ENCODE measurements around the gene ENOX1.

The ENOX1 gene

DNA sequence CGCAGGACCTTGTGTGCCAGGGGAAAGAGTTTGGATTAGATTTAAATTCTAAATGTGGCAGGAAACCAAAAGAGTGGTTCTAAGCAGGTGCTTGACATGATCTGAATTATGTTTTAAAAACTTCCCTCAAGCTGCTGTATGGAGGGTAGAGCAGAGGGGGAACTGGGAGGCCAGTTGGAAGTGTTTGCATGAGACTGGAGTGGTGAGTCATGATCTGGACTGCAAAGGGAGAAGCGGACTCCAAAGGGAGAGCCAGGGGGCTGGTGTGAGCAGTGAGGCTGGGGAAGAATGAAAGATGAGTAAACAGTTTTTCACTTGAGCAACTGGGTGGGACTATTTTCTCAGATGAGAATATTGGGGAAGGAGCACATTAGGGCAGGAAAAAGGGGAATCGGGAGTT lies 557.3 kb downstream of the ENOX1 start:
- DNase-seq, result no peak

GRCh38 chr13:43227721-43228120 lies 559.1 kb downstream of the ENOX1 start:
- no peak for DNase-seq

DNA sequence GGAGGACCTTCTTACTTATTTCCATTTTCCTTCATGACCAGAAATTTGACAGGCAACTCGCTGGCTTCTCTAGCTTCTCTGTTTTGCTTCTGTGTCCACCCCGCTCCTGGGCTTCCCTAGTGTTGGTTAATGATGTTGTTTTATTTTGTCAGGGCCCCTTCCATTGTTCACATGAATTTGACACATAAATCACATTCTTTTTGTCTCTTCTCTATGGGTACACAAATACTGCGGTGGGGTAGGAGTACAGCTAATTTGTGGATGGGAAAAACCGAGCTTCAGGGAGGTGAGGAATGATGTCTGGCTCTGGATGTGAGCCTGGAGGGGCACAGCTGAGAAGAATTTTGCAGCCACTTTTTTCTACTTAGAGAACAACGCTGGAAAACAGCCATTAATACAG lies 563.6 kb downstream of the ENOX1 start:
- no peak for DNase-seq

DNA sequence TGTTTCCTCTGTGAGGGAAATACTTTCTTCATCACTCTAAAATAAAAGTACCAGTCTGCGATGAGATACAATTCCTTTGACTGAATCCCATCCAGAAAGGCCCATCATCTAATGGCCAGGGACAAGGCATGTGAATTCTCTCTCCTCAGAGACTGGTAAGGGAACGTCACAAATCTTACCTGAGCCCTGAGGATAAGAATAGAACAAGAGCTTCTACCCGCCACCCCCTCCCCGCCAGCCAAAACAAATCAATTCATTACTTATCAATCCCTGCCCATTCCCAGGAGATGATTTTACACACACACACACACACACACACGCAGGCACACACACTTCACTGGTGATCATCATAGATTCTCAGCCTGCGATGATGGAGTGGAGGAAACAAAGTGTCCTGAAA lies 564.7 kb downstream of the ENOX1 start:
- no peak for DNase-seq

DNA sequence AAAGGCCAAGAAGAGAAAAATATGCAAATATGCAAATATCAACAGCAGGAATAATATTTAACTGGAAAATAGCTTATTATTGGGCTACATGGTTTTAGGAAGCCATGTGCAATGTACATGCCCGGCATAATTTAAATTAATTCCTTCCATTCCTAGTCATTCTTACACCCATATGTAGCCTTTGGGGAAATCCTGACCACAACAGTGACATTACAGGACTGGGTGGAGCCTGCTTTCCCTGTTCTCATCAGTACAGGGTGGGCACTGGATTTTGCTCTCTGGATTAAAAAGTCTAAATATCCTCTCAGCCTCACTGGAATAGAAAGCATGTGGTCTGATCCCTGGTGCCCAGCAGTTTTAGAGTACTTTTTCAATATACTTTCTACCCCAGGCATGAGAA lies 565.2 kb downstream of the ENOX1 start:
- no peak for DNase-seq

DNA sequence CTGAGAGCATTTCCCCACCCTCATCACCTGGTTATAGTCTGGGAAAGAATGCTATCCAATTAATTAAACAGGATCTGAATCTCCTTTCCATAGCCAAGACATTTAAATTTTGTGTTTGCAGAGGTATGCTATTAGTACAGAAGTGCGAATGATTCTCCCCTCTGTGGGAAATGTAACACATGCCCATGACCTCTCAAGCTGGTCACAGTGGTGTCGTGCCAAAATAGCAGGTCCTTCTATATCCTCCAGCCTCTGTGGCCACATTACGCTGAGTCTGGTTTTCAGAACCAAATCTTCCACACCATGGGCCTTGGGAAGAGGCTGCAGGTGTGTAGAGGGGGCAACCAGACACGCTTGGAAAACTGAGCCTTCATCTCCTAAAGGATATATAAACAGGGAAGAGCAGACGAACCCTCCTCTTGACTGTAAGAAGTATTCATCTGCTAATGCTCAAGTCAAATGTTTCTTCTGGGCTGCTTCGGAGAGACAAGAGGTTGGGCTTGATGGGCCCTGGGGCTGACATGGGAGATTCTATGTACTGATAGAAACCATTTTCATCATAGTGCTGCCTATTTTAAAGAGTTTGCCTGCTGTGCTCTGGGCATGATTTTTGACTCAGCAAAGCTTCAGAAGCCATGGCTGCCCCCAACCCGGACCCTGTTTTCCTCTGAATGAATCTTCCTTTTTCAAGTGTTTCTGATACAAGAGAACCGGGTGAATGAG lies 565.7 kb downstream of the ENOX1 start:
- no peak for DNase-seq

- no peak for DNase-seq
These were observed 572.6 kb downstream of the ENOX1 start for GRCh38 chr13:43214124-43214523.

GRCh38 chr13:43206838-43207237 lies 579.9 kb downstream of the ENOX1 start:
- DNase-seq, result no peak

DNA sequence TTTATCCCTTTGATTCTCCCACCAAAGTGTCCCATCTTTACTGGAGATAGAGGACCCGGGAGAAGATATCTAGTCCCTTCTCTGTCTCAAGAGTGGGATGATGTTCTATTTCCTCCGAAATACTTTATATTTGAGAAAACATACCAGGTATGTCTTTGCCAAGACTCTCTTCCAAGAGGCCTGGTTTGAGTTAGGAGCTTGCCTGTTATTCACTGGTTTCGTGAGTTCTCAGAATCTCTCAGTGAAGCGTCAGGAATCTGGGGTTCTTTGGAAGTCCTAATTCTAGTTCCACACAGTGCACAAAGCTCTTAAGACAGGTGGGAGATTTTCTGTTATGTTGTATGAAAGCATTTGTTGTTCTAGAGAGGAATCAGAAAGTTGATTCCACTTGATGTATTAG lies 581.4 kb downstream of the ENOX1 start:
- DNase-seq, result no peak

DNA sequence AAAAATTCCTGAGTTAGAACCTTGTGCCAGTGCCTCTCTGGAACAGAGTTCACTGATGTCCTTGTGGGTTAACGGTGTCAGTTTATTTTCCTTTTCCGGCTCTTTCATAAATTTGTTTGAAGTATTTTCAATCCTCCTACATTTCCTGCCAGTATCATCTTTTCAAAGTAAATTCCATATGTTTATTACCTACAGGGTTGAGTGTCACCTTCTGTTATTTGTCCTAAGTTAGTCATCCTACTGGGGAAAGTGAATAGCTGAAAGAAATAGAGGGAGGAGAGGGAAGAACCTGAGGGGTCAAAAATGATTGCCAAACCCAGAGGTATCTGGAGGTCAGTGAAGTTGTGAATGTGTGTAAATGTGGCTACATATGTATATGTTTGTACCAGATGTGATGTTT lies 582.2 kb downstream of the ENOX1 start:
- DNase-seq, result no peak

DNA sequence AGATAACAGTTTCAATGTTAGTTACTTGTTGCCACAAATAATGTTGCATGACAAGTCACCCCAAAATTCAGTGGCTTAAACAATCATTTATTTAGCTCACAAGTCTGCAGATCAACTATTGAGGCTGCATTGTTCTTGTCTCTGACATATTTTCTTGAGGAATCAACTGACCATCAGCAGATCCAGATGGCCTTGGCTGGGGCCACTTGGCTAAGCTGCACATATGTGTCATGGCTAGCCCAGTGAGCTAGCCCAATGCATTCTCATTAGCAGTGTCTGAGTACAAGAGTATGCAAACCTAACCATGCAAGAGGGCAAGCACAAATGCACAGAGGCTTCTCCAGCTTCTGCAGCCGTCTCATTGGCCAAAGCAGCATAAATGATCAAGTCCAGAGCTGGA lies 583.0 kb downstream of the ENOX1 start:
- DNase-seq, result no peak

DNA sequence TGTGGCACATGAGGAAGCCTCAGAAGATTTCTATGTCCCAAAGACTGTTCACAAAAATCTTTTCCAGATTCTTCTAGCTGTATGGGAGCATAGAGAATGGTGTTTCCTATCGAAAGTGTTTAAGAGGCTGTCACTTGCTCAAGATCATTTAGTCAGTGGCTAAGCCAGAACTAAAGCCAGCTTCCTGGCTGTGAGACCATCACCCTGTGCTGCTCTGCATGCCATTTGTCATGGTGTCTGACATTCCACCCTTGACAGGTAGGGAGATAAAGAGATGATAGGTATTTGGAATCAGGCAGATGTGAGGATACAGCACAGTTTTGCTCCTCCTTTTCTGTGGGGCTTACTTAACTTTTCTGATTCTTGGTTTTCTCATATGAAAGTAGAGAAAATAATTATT lies 586.0 kb downstream of the ENOX1 start:
- DNase-seq, result no peak

- DNase-seq, result no peak
These were observed 586.5 kb downstream of the ENOX1 start for GRCh38 chr13:43200307-43200706.

- DNase-seq, result no peak
These were observed 589.9 kb downstream of the ENOX1 start for GRCh38 chr13:43196750-43197370.

DNA sequence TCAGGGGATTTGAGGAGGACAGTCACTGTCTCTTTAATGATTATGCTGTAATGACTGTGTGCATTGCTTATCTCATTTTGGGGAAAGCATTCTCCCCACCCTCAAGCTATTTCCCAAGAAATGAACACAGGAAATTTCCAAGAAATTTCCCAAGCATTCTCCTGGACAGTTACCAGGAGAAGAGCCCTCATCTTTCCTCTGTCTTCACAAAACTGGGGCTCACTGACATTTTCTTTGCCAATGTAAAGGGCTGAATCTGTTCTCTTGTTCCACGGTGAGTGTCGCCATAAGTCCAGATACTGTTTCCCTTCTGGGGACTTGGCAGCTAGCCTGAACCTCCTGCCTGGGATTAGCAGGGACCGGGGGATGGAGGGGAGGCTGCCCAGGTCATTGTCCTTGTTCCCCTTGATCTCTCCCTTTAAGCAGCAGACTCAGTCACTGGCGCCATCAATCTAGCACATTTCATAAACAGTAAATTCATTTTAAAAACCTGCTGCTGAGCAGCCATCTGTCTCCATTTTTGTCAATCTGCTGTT lies 590.6 kb downstream of the ENOX1 start:
- DNase-seq, result no peak

DNA sequence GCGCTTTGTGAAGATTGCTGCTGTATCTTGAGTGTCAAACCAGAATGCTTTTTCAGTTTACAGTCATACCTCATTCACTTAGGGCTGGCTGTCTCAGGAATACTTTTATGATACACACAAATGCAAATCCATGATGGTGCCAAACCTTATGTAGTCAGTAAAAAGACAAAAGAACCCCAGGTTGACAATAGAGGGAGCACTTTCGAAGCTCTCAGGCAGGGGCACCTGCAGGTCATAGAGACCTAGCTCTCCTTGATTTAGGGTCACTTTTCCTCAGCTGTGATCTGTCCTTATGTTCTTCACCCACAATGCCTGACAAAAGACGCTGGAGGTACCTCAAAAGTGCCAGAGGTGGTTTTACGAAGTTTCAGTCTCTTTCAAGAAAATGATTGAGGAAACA lies 591.2 kb downstream of the ENOX1 start:
- DNase-seq, result no peak

DNA sequence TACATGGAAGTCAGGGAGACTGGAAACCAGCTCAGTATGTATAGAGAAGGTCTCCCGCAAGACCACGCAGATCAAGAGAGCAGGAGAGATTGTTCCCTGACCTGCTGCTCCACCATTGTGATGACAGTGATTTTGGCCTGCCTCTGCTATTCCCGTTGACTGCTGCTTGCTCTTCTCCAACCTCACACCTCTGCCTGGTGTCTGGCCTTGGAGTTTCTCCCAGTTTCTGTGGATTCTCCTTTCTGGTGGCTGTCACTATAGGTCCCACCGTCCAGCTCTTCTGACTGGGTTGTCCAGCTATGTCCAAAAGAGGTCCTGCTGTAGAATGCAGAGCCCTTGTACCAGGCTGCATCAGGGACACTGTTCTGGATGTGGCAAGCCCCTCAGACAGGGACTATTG lies 591.7 kb downstream of the ENOX1 start:
- DNase-seq, result no peak

DNA sequence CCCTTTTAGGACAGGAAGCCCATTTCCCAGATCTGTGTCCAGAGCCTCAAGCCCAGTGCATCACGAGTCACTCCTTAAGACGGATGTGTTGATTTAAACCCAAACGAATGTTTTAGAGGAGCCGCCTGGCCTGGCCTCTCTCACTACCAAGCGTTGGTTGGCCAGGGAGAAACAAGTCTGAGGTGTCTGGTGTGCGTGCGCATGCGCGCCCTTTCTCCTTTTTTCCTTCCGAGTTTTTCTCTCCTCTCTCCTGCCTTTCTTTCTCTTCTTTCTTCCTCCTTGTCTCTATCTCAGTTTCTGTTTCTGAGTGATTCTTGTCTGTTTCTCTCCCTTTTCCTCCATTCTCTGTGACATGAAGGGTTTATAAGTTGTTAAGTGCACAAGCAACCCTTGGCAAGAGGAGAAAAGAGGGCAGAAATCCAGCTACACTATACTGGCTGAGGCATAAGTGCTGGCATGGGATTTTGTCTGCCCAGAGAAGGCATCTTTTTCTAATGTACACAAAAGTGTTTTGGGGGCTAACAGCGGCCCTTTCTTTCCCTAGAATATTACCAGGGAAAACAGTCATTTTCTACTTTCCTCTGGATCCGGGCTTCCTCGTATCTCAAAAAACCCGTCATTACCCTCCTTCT lies 592.9 kb downstream of the ENOX1 start:
- DNase-seq, result no peak

- no peak for DNase-seq
These were observed 595.2 kb downstream of the ENOX1 start for GRCh38 chr13:43191546-43191945.

DNA sequence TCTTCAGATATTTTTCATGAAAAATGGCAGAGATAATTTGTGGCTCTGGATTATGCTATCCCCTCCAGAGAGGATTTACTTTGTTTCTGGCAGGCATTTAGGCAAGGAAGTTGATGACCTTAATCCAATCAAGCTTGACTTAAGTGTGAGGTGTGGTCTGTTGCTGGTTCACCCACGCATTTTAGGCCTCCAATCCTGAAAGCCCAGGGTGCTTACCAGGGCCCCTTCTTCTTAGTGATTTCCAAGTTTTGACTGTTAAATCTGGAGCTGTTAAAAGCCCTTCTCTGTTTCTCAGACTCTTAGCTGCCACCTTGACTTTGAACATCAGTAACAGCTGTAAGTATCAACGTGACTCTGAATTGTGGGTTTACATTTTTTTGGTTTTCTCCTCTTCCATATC lies 601.5 kb downstream of the ENOX1 start:
- DNase-seq, result no peak

DNA sequence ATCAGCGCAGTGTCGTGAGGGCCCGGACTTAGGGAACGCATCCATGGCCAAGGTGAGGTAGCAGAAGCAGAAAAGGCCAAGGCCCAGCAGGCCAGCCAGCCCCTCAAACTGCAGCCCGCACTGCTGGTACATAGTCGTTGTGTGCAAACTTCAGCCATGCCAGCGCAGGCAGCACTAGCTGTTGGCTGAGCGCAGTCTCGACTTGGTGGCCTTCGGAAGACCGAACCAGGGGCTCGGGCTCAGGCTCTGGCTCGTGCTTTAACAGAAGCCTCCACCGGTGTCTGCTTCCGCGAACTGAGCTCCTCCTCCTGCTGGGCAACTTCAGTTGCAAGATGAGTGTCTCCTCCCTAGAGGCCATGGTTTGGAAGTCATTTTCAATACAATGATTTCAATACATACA lies 605.9 kb downstream of the ENOX1 start:
- DNase-seq, result no peak

- DNase-seq, result no peak
These were observed 606.6 kb downstream of the ENOX1 start for GRCh38 chr13:43180036-43180660.

GRCh38 chr13:43171489-43171888 lies 615.3 kb downstream of the ENOX1 start:
- DNase-seq, result no peak

- no peak for DNase-seq
These were observed 616.3 kb downstream of the ENOX1 start for GRCh38 chr13:43170506-43170905.
